PFSK-1 (cell line): ENCODE measurements around the gene MFSD6.

Experiments used
- FOXP2 ChIP-seq: optimal IDR thresholded peaks from 2 replicates; pipeline ENCODE3; 2011; ENCODE audit warnings: borderline replicate concordance, control low read depth, inconsistent platforms; ENCODE audit not compliant: insufficient read depth; ENCODE audit errors: extremely low read length, extremely low read depth
- POLR2AphosphoS5 ChIP-seq: IDR thresholded peaks from 2 replicates; pipeline ENCODE4 v1.6.1; 2012; ENCODE audit warnings: low read depth, mild to moderate bottlenecking, control low read depth, low read length, moderate library complexity
- SIN3A ChIP-seq: IDR thresholded peaks from 2 replicates; pipeline ENCODE4 v1.6.1; 2012; ENCODE audit warnings: mild to moderate bottlenecking, low read length, moderate library complexity, borderline replicate concordance; ENCODE audit not compliant: insufficient read depth
- TAF1 ChIP-seq: IDR thresholded peaks from 2 replicates; pipeline ENCODE4 v1.6.1; 2012; ENCODE audit warnings: low read length, control low read depth, borderline replicate concordance; ENCODE audit not compliant: insufficient read depth
- TF ChIP-seq, protein P1 (sequence below), 2 experiments: IDR thresholded peaks; 2 replicates each; pipeline versions ENCODE4 v1.6.1 to v1.8.0; 2011 to 2012; ENCODE audit warnings: low read depth in 2 of 2, low read length in 2 of 2, control low read depth in 1 of 2, inconsistent platforms in 1 of 2, mild to moderate bottlenecking in 1 of 2, moderate library complexity in 1 of 2; ENCODE audit not compliant: insufficient read depth in 1 of 2

MFSD6 gene

DNA sequence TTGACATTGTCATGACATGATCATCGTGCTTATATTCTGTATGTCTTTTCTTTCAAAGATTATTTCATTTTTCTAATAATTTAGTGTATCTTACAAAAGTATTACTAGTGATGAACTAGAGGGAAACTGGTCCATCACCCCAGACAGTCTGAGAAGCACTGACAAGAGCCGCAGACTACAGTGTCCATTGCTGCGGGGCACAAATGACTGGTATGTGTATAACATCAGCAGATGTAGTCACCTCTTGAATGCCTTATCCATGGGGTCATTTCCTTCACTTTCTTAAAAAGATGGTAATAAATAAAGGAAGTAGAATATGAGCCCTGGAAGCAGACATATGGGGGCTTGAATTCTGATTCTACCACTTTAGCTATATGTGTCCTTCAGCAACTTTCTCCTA is 96.8 kb downstream of the MFSD6 start:
- TF ChIP-seq POLR2AphosphoS5 (no peak), TAF1 (no peak), FOXP2 (no peak), SIN3A (no peak)
- TF ChIP-seq, protein P1, sequence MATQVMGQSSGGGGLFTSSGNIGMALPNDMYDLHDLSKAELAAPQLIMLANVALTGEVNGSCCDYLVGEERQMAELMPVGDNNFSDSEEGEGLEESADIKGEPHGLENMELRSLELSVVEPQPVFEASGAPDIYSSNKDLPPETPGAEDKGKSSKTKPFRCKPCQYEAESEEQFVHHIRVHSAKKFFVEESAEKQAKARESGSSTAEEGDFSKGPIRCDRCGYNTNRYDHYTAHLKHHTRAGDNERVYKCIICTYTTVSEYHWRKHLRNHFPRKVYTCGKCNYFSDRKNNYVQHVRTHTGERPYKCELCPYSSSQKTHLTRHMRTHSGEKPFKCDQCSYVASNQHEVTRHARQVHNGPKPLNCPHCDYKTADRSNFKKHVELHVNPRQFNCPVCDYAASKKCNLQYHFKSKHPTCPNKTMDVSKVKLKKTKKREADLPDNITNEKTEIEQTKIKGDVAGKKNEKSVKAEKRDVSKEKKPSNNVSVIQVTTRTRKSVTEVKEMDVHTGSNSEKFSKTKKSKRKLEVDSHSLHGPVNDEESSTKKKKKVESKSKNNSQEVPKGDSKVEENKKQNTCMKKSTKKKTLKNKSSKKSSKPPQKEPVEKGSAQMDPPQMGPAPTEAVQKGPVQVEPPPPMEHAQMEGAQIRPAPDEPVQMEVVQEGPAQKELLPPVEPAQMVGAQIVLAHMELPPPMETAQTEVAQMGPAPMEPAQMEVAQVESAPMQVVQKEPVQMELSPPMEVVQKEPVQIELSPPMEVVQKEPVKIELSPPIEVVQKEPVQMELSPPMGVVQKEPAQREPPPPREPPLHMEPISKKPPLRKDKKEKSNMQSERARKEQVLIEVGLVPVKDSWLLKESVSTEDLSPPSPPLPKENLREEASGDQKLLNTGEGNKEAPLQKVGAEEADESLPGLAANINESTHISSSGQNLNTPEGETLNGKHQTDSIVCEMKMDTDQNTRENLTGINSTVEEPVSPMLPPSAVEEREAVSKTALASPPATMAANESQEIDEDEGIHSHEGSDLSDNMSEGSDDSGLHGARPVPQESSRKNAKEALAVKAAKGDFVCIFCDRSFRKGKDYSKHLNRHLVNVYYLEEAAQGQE (IDR thresholded peaks at IDR 0.05; ENCODE audit: insufficient read depth in 1 of 2, low read depth in 2 of 2, low read length in 2 of 2): no peak

DNA sequence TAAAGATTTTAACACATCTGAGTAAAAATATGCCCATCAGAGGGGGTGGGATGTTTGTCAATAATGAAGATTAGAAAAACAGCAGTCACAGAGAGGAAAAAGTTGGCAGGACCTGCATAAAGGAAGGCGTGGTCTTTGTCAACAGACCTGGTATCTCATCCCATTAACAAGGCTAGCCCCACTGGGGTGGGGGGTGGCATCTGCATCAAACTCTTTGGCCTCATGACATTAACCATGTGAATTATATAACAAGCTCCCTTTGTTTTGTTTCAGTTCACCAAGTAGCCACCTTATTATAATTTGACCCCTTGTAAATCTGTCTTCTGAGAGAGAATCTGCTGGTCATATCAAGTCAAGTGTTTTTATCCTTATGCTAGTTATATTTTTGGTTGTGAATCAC is 97.5 kb downstream of the MFSD6 start:
- TF ChIP-seq TAF1: no peak
- no peak for TF ChIP-seq SIN3A
- TF ChIP-seq POLR2AphosphoS5: no peak
- TF ChIP-seq, protein P1 (IDR thresholded peaks at IDR 0.05; ENCODE audit: insufficient read depth in 1 of 2, low read depth in 2 of 2, low read length in 2 of 2): no peak
- no peak for TF ChIP-seq FOXP2

DNA sequence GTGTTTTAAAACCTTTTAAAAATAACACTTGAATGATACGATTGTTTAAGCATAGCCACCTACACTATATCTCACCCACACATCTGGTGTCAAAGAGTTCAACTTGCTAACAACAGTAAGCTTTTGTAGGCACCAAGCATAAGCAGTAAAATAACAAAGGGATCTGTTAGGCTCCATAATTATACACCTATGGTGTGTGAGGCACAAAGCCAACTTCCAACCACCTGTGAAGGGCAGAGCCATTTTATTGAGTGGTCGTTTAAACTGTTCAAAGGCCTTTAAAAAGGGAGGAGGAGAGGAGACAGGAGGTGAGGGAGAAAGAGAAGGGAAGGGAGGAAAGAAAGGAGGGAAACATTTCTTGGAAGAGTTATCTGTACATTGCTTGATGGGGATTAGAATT is 98.5 kb downstream of the MFSD6 start:
- no peak for TF ChIP-seq POLR2AphosphoS5
- TF ChIP-seq FOXP2: no peak
- TF ChIP-seq, protein P1 (IDR thresholded peaks at IDR 0.05; ENCODE audit: insufficient read depth in 1 of 2, low read depth in 2 of 2, low read length in 2 of 2): no peak
- no peak for TF ChIP-seq TAF1
- no peak for TF ChIP-seq SIN3A

DNA sequence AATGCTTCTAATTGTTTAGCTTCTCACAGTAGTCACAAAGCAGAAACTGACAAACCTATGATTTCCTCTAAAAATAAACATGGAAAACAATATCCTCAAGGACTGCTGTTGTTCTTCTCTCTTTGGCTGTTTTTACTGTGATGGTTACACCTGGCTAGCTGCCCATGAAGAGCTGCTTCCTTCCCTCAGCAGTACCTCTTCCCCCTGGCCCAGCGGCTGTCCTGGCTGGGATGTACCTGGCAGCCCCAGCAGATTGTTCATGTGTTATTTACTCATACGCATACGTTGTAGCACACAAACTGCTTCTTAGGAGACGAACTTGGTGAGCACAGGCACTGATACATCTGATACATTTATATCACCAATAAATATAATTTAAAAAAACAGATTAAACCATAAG is 99.0 kb downstream of the MFSD6 start:
- TF ChIP-seq FOXP2: no peak
- TF ChIP-seq POLR2AphosphoS5: no peak
- TF ChIP-seq SIN3A: no peak
- TF ChIP-seq, protein P1 (IDR thresholded peaks at IDR 0.05; ENCODE audit: insufficient read depth in 1 of 2, low read depth in 2 of 2, low read length in 2 of 2): no peak
- TF ChIP-seq TAF1: no peak

DNA sequence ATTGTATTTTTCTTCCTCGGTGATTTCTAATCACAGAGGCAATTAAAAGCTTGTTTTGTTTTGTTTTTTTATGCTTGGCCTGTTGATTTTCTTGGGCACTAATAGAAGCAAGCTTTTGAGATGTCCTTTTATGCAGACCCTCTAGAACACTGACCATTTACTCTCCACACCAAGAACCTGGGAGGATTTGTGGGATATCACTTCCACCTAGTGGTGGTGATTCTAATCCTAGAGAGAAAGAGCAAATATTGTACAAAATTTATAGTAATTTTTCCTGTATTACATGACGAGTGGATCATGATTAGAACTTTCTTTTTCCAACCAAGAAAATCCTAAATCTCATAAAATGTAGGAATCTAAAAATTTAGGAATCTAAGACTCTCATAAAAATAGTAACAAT is 102.9 kb downstream of the MFSD6 start:
- no peak for TF ChIP-seq FOXP2
- TF ChIP-seq, protein P1 (IDR thresholded peaks at IDR 0.05; ENCODE audit: insufficient read depth in 1 of 2, low read depth in 2 of 2, low read length in 2 of 2): no peak
